ENCODE data around the gene FAM120AOS.

Gene FAM120AOS

DNA sequence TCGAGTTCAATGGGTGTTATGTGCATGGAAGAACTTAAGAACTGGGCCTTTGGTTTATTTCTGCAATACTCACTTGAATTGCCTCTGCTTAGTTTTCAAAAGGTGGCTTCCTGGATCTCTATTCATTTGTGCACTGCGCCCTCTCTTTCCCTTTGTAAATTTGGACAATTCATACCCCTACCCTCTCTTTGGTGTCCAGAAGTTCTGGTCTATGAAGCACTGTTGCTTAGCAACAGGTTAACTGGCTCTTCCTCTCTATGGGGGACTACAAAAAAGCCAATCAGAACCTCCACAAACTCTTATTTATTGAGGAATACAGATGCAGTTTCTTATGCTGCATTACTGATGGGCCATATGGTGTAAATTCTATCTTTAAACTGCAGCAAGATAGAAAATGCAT, 15.4 kb downstream of the FAM120AOS start:
- DNase-seq (ENCODE audit: low spot score) = no peak

- no peak for DNase-seq (ENCODE audit: low spot score)
These were observed 16.6 kb downstream of the FAM120AOS start for GRCh38 chr9:93436655-93437407.

- no peak for DNase-seq (ENCODE audit: low spot score)
These were observed 17.2 kb downstream of the FAM120AOS start for GRCh38 chr9:93436218-93436617.

DNA sequence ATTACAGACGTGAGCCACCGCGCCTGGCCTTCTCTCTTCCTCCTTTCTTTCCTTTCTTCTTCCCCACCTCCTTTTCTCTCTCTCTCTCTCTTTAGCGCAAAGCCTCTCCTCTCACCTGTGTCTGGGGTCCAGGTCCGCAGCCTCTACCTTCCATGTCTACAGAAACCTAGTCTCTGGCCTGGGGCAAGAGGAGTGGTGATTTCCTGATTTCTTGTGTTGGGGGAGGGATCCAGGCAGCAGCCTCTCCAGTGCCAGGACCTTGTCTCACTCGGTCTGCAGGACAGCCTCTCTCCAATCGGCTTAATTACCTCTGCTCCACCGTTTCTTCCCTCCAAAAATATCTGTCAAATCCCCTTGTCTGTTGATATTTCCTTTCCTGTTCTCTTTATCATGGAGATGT, 18.0 kb downstream of the FAM120AOS start:
- no peak for DNase-seq (ENCODE audit: low spot score)

- no peak for DNase-seq (ENCODE audit: low spot score)
These were observed 19.3 kb downstream of the FAM120AOS start for GRCh38 chr9:93434056-93434455.

- DNase-seq (ENCODE audit: low spot score) = no peak
These were observed 20.4 kb downstream of the FAM120AOS start for GRCh38 chr9:93432964-93433363.

DNA sequence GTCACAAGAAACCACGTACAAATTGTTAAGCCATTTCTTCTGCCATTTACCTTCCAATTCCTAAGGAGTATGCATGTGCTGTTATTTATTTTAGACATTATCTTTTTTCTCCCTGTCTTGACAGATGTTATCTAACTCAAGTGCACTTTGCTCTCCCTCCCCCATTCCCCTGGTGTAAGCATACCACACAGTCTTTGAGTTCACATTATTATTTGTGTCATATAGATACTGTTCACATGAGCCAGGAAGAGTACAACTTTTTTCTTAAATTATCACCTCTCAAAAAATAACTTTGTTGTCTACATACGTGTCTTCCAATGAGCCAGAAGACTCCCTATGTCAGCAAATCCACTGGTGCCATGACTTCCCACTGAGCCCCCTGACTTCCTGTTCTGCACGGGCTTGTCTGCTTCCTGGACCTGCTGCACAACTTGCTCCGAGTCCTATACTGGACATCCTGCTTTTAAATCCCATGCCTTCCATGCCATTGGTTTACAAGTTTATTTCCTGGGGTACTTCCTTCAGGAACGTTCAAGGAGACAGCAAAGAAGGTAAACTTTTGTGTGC, 21.8 kb downstream of the FAM120AOS start:
- no peak for DNase-seq (ENCODE audit: low spot score)

DNA sequence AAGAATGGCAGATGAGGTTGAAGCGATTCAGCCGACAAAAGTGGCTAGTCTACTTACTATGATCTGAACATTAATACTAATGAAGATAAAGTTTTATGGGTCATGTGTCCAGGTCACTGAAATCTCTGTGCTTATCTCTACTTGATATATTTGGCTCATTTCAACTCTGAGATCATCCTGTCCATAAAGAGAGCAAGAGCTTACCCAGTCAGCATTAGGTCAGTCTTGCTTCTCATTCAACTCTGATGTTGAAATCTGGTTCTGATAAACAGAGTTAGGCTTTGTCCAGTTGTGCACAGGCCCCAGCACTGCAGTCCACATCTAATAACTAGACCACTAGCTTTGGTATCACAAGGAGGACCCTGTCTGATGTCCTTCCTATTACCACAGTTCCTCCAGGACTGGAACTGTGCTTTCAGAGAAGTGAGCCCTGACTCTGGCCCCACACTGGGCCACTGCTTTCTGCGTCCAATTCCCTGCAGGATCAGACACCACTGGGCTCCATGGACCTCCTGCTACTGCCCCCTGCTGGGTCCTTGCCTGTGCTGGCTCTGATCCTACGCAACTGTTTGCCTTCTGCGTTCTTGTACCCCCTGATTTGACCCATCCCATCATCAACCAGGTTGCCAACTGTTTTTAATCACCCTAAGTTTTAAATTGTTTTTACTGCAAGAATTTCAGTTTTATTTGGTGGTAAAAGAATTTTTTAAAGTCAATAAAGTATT, 25.6 kb downstream of the FAM120AOS start:
- no peak for DNase-seq (ENCODE audit: low spot score)

- no peak for DNase-seq (ENCODE audit: low spot score)
These were observed 30.3 kb downstream of the FAM120AOS start for GRCh38 chr9:93422977-93423616.

DNA sequence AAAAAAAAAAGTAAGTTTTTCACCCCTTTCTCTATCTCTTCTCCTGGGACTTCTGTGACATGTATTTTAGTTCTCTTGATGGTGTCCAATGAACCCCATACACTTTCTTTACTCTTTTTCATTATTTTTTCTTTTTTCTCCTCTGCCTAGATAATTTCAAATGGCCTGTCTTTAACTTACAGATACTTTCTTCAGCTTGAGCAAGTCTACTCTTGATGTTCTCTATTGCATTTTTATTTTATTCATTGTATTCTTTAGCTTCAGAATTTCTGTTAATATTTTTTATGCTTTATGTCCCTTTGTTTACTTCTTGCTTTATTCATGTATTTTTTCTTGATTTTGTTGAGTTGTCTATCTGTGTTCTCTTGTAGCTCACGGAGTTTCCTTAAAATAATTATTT, 34.4 kb downstream of the FAM120AOS start:
- DNase-seq (ENCODE audit: low spot score) = no peak

DNA sequence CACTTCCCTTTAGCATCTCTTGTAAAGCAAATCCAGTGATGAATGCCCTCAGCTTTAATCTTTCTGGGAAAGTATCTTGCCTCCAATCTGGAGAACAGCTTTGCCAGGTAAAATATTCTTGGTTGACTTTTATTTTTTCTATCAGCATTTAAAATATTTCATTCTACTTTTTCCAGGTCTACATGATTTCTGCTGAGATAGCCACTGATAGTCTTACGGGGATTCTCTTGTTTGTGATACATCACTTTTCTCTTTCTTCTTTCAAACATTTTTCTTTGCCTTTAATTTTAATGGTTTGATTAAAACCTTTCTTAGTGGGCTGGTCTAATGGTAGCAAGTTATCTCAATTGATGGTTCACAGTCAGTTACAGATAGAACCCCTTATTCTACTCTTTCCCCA, 35.8 kb downstream of the FAM120AOS start:
- no peak for DNase-seq (ENCODE audit: low spot score)

DNA sequence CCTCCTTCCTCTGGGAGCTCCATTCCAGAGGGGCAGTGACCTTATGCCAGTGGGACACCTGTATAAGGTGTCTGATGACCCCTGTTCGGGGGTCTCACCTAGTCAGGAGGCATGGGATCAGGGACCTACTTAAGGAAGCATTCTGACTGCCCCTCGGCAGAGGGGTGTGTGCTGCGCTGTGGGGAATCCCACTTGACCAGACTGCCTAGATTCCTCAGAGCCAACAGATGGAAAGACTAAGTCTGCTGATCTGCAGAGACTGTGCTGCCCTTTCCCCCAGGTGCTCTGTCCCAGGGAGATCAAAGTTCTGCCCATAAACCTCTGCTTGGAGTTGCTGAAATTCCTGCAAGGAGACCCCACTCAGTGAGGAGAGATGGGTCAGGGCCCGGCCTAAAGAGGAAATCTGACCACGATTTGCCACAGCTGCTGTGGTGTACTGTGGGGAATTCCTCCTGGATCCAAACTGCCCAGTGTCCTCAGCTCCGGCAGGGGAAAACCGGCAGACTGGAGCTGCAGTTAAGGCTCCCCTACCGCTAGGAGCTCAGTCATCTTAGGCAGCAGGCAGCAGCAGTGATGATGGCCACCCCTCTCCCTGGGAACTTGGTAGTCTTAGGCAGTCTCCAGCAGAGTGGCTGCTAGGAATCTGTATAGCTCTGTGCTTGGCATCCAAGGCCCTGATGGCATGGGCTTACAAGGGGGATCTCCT, 36.7 kb downstream of the FAM120AOS start:
- no peak for DNase-seq (ENCODE audit: low spot score)

DNA sequence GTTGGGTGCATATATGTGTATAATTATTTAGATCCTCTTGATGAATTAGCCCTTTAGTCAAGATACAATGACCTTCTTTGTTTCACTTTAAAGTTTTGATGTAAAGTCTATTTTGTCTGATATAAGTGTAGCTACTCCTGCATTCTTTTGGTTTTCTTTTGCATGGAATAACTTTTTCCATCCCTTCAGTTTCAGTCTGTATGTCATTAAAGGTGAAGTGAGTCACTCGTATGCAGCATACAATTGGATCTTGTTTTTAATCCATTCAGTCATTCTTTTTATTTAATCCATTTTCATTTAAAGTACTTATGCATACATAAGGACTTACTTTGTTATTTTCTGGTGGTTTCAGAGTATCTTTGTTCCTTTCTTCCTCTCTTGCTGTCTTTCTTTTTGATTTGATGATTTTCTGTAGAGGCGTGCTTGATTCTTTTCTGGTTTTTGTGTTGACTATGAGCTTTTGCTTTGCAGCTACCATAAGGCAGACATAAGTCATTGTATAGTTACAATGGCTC, 38.1 kb downstream of the FAM120AOS start:
- DNase-seq (ENCODE audit: low spot score) = no peak

GRCh38 chr9:93413530-93413929, 39.9 kb downstream of the FAM120AOS start:
- no peak for DNase-seq (ENCODE audit: low spot score)

DNA sequence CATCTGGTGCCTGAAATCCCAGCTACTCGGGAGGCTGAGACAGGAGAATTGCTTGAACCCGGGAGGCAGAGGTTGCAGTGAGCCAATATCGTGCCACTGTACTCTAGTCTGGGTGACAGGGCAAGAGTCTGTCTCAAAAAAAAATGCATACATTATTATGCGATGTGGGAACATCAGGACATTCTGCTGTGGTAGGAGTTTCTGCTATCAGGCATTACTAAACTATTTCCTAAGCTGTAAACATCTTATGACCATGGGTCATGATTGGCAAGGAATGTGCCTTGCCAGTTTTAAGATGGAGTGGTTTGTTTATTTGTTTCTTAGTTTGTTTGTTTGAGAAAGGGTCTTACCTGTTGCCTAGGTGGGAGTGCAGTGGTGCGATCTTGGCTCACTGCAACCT, 47.0 kb downstream of the FAM120AOS start:
- no peak for DNase-seq (ENCODE audit: low spot score)

GRCh38 chr9:93398471-93398870, 54.9 kb downstream of the FAM120AOS start:
- no peak for DNase-seq (ENCODE audit: low spot score)

- DNase-seq (ENCODE audit: low spot score) = no peak
These were observed 55.6 kb downstream of the FAM120AOS start for GRCh38 chr9:93397661-93398373.
